Skeletal muscle tissue (tissue), 4 donors: ENCODE results near the gene FLT3. TPM values are rescaled to one million over a fixed set of nuclear protein-coding genes. Genes with fewer than 3 reads are reported as not detected.
"Not testable (repeated sequence)": the region's sequence is repeated elsewhere in the genome, so short reads cannot be mapped to it uniquely, and the experiment has no call there.

Experiments
- H3K27ac ChIP-seq: one replicate; pipeline ENCODE4 v1.7.0; 2013; ENCODE audit warnings: mild to moderate bottlenecking, low read depth, low read length, inconsistent platforms
- H3K27me3 ChIP-seq, 3 donors: one replicate each; pipeline ENCODE4 v1.7.0; 2013; ENCODE audit warnings: low read length in 3 of 3; ENCODE audit not compliant: control insufficient read depth in 3 of 3, insufficient read depth in 3 of 3
- H3K36me3 ChIP-seq, 3 donors: one replicate each; pipeline ENCODE4 v1.7.0; 2013; ENCODE audit warnings: low read length in 3 of 3; ENCODE audit not compliant: control insufficient read depth in 3 of 3, insufficient read depth in 3 of 3
- H3K4me1 ChIP-seq, 3 donors: one replicate each; pipeline ENCODE4 v1.7.0; 2013; ENCODE audit warnings: low read length in 3 of 3, mild to moderate bottlenecking in 3 of 3; ENCODE audit not compliant: control insufficient read depth in 3 of 3, insufficient read depth in 3 of 3
- H3K4me3 ChIP-seq, 3 donors: one replicate each; pipeline ENCODE4 v1.7.0; 2013; ENCODE audit warnings: low read length in 3 of 3
- H3K9ac ChIP-seq, 3 donors: one replicate each; pipeline ENCODE4 v1.7.0; 2013; ENCODE audit warnings: low read length in 3 of 3, mild to moderate bottlenecking in 3 of 3, moderate library complexity in 2 of 3, low read depth in 1 of 3
- H3K9me3 ChIP-seq, 3 donors: one replicate each; pipeline ENCODE4 v1.7.0; 2013; ENCODE audit warnings: low read length in 3 of 3; ENCODE audit not compliant: control insufficient read depth in 3 of 3
- total RNA-seq: library from RNA; depleted of rRNA; stranded (reverse); fragments of >200 nt; gene quantifications from one replicate; pipeline ENCODE4 v1.2.3, GENCODE V29; 2014
- donor health status: Osteomylitis.

The FLT3 gene
- total RNA-seq = 0.52 TPM

DNA sequence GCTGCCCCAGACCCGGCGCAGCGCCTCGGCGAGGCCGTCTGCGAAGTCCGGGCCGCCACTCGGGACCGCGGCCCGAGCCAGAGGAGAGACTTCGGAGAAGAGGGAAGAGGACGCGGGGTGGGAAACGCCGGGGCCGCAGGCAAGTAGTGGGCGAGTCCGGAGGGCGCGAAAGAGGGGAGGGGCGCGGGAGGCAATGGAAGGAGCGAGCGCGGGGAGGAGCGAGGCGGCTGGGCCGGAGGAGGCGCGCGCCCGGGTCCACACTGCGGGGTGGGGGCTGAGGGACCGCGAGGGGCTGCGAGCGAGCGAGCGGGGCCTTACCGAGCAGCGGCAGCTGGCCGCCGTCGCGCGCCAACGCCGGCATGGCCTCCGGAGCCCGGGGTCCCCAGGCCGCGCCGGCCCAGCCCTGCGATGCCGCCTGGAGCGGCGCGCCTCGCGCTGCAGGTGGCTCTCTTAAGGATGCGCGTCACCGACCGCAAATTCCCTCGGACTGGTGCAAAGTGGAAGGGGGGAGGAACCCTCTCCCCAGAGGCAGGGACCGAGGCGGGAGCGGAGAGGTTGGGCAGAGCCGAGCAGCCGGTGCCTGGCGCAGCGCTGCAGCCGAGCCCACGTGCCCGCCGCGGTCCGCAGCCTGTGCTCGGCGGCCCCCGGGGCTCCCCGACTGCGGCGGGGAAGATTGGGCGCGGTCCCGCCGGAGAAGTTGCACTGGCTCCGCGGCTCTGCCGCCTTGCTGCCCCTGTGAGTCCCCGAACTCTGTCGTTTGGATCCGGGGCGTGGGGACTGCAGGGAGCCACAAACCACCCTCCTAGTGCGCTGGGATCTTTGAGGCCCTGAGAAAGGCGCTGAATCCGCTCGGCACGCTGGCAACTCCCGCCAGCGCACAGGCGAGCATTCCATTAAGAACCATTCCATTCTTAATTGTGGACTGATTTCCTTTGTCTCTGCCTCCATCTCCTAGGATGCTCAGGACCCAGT is at the start of gene FLT3:
FLT3 (minus strand) TSS at position 427 of the 972 bp plus-strand sequence; CDS start at position 361, 66 bp downstream.
- peaks cover 15 to 39% (median 31%) of the 10 kb centered on the region in 3 donors for H3K27me3 ChIP-seq
- H3K9me3 ChIP-seq = peaks cover 0 to 9% (median 0%) of the 10 kb centered on the region in 3 donors
- no peak within 1 kb of the TSS for H3K27ac ChIP-seq
- no peak within 1 kb of the TSS for H3K9ac ChIP-seq
- no peaks in the 10 kb centered on the region for H3K36me3 ChIP-seq
- H3K4me3 ChIP-seq = peak within 1 kb of the TSS; percentile 31 to 49 (median 32)
- H3K4me1 ChIP-seq = peaks cover 0 to 4% (median 3%) of the 10 kb centered on the region in 3 donors

DNA sequence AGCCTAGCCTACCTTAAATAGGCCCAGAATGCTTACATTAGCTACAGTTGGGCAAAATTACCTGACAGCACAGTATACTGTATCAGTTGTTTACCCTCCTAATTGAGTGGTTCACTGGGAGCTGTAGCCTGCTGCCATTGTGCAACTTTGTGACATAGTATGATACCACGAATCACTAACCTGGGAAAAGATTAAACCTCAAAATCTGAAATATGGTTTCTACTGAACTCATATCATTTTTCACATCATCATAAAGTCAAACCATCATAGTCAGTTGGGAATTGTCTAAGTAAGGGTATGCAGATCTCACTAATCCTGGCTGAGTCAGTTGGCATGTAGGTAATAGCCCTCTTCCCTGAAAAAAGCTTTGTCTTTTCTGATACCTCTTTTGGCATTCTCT is 47.1 kb upstream of the FLT3 start:
- Histone ChIP-seq H3K27ac (no peak overlapping the region), H3K27me3 (no peaks in the 10 kb centered on the region), H3K4me1 (peaks cover 0 to 3% (median 0%) of the 10 kb centered on the region in 3 donors), H3K36me3 (no peaks in the 10 kb centered on the region), H3K4me3 (no peak overlapping the region), H3K9me3 (no peaks in the 10 kb centered on the region), H3K9ac (no peak overlapping the region)

DNA sequence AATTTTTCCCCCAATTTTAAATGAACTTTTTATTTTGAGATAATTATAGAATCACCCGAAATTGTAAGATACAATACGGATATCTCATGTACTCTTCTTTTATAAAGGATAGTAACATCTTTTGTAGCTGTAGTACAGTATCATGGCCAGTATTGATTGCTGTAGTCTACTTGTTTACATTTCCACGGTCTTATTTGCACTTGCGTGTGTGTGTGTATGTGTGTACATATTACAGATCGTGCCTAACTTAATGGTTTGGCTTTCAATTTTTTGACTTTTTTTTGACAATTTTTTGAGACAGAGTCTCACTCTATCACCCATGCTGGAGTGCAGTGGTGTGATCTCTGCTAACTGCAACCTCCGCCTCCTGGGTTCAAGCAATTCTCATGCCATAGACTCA is 44.7 kb upstream of the FLT3 start:
- Histone ChIP-seq H3K9me3 (no peaks in the 10 kb centered on the region), H3K4me3 (no peak overlapping the region), H3K36me3 (no peaks in the 10 kb centered on the region), H3K27ac (no peak overlapping the region), H3K4me1 (peaks cover 0 to 10% (median 6%) of the 10 kb centered on the region in 3 donors), H3K9ac (no peak overlapping the region), H3K27me3 (no peaks in the 10 kb centered on the region)

DNA sequence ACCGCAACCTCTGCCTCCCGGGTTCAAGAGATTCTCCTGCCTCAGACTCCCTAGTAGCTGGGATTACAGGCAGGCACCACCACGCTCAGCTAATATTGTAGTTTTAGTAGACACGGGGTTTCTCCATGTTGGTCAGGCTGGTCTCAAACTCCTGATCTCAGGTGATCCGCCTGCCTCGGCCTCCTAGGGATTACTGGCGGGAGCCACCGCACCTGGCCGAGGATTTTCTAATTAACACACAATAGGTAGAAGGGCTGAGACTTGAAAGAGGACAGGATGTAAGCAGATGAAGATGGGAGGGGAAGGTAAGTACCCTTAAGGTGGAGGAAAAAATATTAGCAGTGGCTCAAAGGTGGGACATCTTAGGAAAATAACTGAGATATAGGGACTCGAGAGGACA is 41.2 kb upstream of the FLT3 start:
- H3K36me3 ChIP-seq, H3K9ac ChIP-seq, H3K4me3 ChIP-seq, H3K27ac ChIP-seq, H3K27me3 ChIP-seq, H3K9me3 ChIP-seq: not testable (repeated sequence)
- peaks cover 5 to 21% (median 14%) of the 10 kb centered on the region in 3 donors for H3K4me1 ChIP-seq

DNA sequence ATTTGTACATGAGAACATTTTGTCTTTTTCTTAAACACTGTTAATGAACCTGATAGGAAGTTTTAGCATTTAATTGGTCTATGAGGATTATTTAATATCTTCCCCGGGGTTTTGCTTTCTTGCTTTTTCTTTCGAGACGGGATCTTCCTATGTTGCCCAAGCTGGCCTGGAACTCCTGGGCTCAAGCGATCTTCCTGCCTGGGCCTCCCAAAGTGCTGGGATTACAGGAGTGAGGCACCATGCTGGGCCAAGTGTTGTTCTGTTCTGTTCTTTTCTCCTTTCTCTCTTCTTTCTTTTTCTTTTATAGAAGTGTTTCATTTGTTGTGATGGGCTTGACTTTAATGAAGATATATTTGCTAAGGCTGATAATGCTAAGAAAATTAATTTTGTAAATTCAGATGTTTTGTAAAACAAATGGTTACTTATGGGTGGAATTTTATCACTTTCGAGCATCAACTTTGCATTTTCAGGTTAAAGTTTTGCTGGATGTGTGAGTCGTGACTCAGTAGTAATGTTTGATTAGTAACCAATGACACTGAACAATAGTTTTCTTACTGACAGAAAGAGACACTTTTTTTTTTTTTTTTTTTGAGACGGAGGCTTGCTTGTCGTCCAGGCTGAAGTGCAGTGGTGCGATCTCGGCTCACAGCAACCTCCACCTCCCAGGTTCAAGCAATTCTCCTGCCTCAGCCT is 40.2 kb upstream of the FLT3 start:
- H3K27me3 ChIP-seq = no peaks in the 10 kb centered on the region
- H3K4me1 ChIP-seq = peaks cover 5 to 21% (median 14%) of the 10 kb centered on the region in 3 donors
- no peak overlapping the region for H3K27ac ChIP-seq
- no peak overlapping the region for H3K9ac ChIP-seq
- no peaks in the 10 kb centered on the region for H3K36me3 ChIP-seq
- H3K9me3 ChIP-seq = no peaks in the 10 kb centered on the region
- H3K4me3 ChIP-seq = peak overlapping the region in 1 of 3 donors; percentile 89

DNA sequence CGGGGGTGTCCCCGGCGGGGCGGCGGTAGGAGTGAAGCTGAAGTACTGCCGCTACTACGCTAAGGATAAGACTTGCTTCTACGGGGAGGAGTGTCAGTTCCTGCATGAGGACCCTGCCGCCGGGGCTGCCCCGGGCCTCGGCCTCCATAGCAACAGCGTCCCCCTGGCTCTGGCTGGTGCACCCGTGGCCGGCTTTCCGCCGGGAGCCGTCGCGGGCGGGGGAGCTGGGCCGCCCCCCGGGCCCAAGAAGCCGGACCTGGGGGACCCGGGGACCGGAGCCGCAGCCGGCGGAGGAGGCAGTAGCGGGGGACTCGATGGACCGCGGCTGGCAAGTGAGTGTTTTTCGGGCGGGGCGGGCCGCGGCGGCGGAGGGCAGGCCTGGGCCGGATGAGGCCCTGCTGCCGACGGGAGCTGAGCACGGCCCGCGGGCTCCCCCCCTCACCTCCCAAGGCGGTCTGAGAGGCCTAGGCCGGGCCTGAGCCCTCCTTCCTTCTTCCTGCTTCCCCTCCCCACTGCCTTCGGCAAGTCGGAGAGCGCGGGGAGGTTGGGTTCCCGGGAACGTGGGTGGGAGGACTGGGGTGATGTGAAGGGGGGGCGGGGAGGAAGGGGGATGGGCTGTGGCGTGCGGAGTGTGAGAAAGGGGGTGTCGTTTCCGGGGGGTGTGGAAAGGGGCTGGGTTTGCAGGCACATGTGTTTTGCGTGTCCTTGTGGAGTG is 38.5 kb upstream of the FLT3 start:
- H3K4me1 ChIP-seq = peaks cover 5 to 21% (median 14%) of the 10 kb centered on the region in 3 donors

DNA sequence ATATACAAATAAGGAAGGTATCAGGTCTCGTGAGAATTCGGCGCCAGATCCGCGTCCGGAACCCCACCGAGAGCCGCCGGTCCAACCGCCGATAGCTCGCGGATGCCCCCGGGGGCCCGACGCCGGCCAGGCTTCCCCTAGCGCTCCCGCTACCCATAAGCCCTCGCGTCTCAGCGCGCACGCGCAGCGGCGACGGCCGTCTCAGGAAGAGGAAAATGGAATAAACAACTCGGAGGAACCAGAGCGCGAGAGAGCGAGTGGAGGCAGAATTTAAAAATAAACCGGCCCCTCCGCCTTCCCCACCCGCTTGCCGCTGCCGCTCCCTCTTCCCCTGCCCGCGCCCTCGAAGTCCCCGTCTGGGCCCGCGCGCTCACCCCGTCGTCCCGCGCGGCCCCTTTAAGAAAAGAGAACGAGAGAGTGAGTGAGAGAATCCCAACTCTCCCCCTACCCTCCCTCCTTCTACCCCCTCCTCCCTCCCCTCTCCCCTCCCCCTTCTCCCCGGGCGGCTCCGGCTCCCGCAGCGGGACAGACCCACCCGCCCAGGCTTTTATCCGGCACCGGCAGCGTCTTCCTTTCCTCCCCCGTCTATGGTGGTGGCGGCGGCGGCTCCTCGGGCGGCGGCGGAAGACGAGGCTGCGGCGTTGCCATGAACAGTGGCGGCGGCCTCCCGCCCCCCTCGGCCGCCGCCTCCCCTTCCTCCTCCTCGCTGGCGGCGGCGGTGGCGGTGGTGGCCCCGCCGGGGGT is 37.8 kb upstream of the FLT3 start, which contains the start of gene PAN3:
PAN3 (plus strand) TSS at position 534 of the 744 bp plus-strand sequence; CDS start at position 647, 113 bp downstream.
- peaks cover 5 to 21% (median 14%) of the 10 kb centered on the region in 3 donors for H3K4me1 ChIP-seq
- no peaks in the 10 kb centered on the region for H3K27me3 ChIP-seq
- peak within 1 kb of the TSS; percentile 83 to 94 (median 89) for H3K4me3 ChIP-seq
- no peaks in the 10 kb centered on the region for H3K36me3 ChIP-seq
- H3K9me3 ChIP-seq = no peaks in the 10 kb centered on the region
- H3K27ac ChIP-seq = peak within 1 kb of the TSS; percentile 96
- H3K9ac ChIP-seq = peak within 1 kb of the TSS; percentile 89 to 93 (median 92)

More for the DNA sequence above, 38.5 kb upstream of the FLT3 start:
- H3K9me3 ChIP-seq = no peaks in the 10 kb centered on the region
- peak overlapping the region; percentile 96 for H3K27ac ChIP-seq
- H3K4me3 ChIP-seq = peak overlapping the region; percentile 80 to 89 (median 83)
- H3K9ac ChIP-seq = peak overlapping the region; percentile 89
- H3K36me3 ChIP-seq = no peaks in the 10 kb centered on the region
- H3K27me3 ChIP-seq = no peaks in the 10 kb centered on the region

DNA sequence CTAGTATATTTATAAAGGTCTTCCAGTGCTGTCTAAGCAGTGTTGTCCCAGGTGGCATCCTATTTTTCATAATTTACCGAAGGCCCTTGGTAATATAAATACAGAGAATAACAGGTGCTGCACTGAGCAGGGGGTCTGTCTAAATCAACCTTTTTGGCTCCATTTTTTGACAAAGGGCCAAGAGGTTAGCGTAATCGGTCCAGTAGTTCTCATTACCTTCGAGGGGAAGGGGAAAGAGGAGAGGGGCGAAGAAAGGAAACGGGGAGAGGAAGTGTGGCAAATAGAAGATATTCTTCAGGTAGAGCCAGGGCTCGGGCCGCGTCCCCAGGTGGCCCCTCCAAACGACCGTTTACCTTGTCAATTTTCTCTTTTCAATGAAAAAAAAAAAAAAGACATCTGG is 37.2 kb upstream of the FLT3 start:
- Histone ChIP-seq H3K36me3 (no peaks in the 10 kb centered on the region), H3K27ac (peak overlapping the region; percentile 96), H3K4me1 (peaks cover 5 to 21% (median 14%) of the 10 kb centered on the region in 3 donors), H3K27me3 (no peaks in the 10 kb centered on the region), H3K9me3 (no peaks in the 10 kb centered on the region), H3K4me3 (peak overlapping the region; percentile 83 to 94 (median 89)), H3K9ac (peak overlapping the region; percentile 89 to 93 (median 92))

DNA sequence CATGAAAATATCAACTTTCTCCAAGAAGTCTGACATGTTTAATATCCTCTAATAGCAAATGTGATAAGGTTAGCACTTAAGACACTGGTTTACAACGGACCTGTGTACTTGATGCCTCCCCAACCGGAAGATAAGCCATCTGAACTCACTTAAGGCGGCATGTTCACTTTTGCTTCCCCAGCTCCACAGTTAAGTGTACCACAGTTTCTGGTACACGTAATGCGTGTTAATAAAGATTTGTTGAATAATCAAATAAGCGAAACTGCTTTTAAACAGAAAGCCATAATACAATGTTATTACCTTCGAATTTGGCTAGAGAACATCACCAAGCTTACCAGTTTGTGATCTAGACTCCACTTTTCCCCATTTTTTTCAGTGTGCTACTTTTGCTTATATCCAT is 36.5 kb upstream of the FLT3 start:
- H3K4me1 ChIP-seq = peaks cover 5 to 21% (median 10%) of the 10 kb centered on the region in 3 donors
- H3K9ac ChIP-seq = peak overlapping the region; percentile 89 to 93 (median 92)
- H3K9me3 ChIP-seq = no peaks in the 10 kb centered on the region
- no peaks in the 10 kb centered on the region for H3K36me3 ChIP-seq
- no peaks in the 10 kb centered on the region for H3K27me3 ChIP-seq
- H3K27ac ChIP-seq = no peak overlapping the region
- H3K4me3 ChIP-seq = peak overlapping the region; percentile 83 to 94 (median 89)
